AG10803 (cell line): ENCODE data around the gene PCDHGC4.

Experiments used
- DNase-seq: peaks from one replicate; pipeline ENCODE4 v3.0.0; 2010; ENCODE audit warnings: low read depth
- H3K4me3 ChIP-seq: 2 replicates; pipeline ENCODE4 v1.5.1; 2011; ENCODE audit warnings: mild to moderate bottlenecking, low read length, control low read depth
- TF ChIP-seq, protein P1 (sequence below): conservative IDR thresholded peaks from 2 replicates; pipeline ENCODE4 v1.5.1; 2011; ENCODE audit warnings: mild to moderate bottlenecking, low read length, control low read depth, inconsistent platforms

The PCDHGC4 gene

DNA sequence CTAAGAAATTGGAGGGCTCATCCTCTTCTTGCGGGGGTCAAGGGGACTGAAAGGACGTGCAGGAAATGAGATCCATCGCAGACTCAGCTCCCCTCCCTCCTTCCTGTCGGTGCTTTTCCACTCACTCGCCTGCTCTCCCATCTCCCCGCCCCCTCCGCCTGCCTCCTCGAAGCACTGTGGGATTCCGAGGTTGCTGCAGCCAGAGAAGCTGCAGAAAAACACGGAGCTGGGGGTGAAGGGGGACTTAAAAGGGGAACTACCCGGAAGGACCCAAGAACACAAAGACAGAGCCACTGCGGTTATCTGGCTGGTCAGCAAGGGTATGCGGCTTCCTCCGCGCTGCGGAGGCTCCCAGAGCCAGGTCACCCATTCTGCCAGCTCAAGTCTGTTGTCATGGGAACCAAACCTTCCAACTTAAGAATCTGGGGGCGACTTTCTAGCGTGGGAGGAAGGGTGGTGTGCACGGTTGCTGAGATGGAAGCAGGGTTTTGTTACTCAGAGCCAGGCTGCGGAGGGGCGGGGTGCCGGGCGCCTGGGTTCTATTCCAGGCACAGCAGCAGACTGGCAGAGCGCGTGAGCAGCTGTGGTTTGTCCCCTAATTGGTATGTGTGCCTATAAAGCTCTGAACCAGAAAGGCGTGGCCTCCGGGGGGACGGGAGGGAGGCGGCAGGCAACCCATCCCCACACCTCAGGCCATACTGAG is 28.9 kb downstream of the PCDHGC4 start:
- peak; percentile 86 for DNase-seq
- TF ChIP-seq, protein P1, sequence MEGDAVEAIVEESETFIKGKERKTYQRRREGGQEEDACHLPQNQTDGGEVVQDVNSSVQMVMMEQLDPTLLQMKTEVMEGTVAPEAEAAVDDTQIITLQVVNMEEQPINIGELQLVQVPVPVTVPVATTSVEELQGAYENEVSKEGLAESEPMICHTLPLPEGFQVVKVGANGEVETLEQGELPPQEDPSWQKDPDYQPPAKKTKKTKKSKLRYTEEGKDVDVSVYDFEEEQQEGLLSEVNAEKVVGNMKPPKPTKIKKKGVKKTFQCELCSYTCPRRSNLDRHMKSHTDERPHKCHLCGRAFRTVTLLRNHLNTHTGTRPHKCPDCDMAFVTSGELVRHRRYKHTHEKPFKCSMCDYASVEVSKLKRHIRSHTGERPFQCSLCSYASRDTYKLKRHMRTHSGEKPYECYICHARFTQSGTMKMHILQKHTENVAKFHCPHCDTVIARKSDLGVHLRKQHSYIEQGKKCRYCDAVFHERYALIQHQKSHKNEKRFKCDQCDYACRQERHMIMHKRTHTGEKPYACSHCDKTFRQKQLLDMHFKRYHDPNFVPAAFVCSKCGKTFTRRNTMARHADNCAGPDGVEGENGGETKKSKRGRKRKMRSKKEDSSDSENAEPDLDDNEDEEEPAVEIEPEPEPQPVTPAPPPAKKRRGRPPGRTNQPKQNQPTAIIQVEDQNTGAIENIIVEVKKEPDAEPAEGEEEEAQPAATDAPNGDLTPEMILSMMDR = no peak
- peak overlapping the region; percentile 47 for H3K4me3 ChIP-seq

DNA sequence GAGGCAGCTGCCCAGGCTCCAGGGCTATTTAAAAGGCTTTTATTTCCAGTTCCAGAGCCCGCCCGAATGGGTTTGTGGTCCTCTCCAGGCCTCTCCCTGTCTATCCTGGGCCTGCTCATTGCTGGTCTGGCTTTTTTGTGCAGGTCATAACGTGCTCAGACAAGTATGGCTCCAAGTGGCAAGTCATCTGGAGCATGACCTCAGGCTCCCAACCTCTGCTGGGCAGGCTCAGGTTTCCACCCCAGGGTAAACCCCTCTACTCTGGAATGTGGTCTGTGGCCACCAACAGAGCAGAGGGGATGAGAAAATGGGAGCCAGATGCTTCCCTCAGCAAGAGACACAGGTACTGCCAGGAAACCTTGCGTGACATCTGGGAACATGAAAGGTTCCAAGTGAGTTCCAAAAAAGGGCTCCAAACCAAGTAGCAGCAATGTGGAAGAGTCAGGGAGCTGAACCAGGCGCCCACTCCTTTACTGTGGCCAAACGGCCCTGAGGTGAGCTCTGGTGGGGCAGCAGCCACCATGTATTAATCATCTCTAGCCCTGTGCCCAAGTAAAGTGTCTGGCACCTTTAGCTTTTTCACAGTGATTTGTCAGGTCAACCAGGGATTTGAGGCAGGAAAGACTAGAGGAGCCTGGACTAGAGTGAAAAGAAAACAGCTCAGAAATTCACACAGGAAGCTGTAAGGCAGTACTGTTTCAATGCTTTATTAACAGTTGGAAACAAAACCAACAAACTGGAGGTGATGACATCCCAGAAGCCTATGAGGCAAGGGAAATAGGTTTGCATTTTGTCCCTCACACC is 29.7 kb downstream of the PCDHGC4 start:
- DNase-seq = peak; percentile 88
- no peak overlapping the region for H3K4me3 ChIP-seq
- TF ChIP-seq, protein P1 = no peak

DNA sequence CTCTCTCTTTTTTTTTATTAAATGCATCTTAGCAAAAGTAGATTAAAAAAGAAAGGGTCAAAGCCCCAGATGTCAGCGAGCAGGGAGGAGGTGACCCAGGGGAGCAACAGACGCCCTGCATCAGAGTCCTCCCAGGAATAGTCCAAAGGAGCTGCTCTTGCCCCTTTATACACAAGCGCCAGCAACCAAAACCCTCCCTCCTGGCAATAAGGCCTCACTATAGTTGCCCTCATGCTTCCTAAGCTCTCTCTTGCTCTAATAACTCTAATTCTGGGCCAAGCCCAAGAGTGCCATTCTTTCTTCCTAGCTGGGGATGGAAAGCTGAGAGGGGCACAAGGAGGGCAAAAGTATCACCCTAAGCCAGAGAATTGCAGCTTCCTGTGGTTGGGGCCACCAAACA is 30.3 kb downstream of the PCDHGC4 start:
- H3K4me3 ChIP-seq = no peak overlapping the region

DNA sequence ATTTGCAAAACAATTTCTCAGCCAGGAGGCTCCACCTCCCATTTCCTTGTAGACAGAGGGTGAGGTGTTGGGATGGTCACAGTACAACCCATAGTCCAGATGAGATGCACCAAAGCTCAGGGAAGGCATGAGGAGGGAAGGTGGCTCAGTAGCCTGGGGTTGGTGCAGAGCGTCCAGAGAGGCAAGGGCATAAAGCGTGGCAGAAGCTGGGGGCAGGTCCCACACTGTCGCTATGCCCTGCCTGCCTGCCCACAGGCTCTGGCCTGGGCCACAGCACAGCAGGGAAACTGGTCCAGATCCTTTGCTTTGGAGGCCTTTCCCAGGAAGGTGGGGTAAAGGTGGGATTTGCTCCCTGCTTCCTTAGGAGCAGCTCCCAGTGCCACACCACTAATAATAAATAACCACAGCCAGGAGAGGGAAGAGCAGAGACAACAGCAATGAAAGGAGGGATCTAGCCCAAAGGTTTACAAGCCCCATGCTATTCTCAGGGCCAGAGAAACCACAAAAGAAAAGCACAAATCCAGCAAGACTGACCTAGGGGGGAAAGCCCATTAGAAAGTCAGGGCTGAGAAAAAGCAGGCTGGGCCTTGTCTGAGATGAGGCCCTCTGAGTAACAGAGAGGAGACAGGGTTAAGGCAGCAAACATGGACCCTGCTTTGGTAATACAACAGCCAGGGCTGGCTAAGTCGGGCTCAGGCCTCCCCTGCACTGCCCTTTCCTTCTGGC is 31.3 kb downstream of the PCDHGC4 start:
- TF ChIP-seq, protein P1 = no peak
- H3K4me3 ChIP-seq = no peak overlapping the region
- DNase-seq = no peak

More for the DNA sequence above, 30.3 kb downstream of the PCDHGC4 start:
- TF ChIP-seq, protein P1 = no peak
- DNase-seq = no peak

DNA sequence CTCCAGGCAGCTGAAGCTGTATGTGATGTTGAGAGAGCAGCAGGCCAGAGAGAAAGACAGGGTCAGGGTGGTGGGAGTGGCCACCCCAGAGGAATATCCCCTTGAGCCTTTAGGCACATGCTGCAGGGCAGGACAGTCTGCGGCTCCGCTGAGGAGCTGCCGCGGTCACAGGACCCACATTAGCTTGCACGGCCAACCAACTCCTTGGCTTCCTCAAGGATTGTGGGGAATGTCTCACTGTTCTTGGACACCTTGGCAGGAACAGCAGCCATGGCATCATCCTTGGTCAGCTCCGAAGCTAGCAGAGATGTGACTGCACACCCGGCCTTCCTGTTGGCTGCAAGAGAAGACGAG is 31.8 kb downstream of the PCDHGC4 start:
- TF ChIP-seq, protein P1 = no peak
- DNase-seq = peak; percentile 79
- H3K4me3 ChIP-seq = no peak overlapping the region

DNA sequence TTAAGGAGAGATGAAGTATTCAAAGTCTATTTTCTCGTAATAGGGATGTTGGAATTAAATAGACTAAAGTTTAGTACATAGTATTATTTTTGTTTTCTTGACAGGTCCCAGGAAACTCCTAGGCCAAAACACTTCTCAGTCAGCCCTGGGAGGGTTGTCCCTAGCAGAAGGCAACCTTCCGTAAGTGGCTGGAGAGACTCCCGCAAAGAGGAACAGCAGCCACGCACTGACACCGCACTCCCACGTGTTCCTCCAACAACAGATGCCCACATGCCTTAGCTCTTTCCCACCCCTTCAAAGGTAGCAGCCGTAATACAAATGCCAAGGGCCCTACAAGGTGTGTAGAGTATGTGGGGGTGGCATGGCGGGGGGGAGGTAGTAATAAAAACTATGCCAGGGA is 32.5 kb downstream of the PCDHGC4 start:
- H3K4me3 ChIP-seq = no peak overlapping the region
- no peak for DNase-seq
- TF ChIP-seq, protein P1 = no peak
